Activated T-cell treated with anti-CD3 and anti-CD28 coated beads, Interleukin-2, amount 50 U/mL, for 4 hours (primary cell): ENCODE measurements around the gene RNF41. TPM values are rescaled to one million over a fixed set of nuclear protein-coding genes. Genes with fewer than 3 reads are reported as not detected.

ENCODE experiments used
- ATAC-seq, 2 donors: fragments of 200-7000 bp; cut with Tn5 transposase; one replicate each; pipeline ENCODE4 v1.10.0; 2021
- DNase-seq: peaks from one replicate; pipeline ENCODE4 v3.0.0-alpha.2; 2020
- H3K27me3 Mint-ChIP-seq: one replicate; pipeline ENCODE4 v1.8.0; 2021; ENCODE audit warnings: low read depth, mixed read lengths
- H3K36me3 Mint-ChIP-seq: one replicate; pipeline ENCODE4 v1.8.0; 2022; ENCODE audit warnings: mixed read lengths; ENCODE audit not compliant: insufficient read depth
- H3K4me1 Mint-ChIP-seq: one replicate; pipeline ENCODE4 v1.8.0; 2021; ENCODE audit warnings: low read depth, mixed read lengths
- H3K4me3 Mint-ChIP-seq: one replicate; pipeline ENCODE4 v1.8.0; 2021; ENCODE audit warnings: mild to moderate bottlenecking, moderate library complexity, mixed read lengths
- H3K9me3 Mint-ChIP-seq: one replicate; pipeline ENCODE4 v1.8.0; 2021; ENCODE audit warnings: mixed read lengths
- total RNA-seq, 3 donors: library from RNA; stranded (reverse); gene quantifications; one replicate each; pipeline ENCODE4 v1.2.1, GENCODE V29; 2021

RNF41 gene
- total RNA-seq, 3 donors from 2014 or later, result 39.3 to 45.6 (median 40.1) TPM

- Mint-ChIP-seq H3K36me3 (no peaks in the 10 kb centered on the region), H3K27me3 (no peaks in the 10 kb centered on the region), H3K4me3 (no peak overlapping the region), H3K9me3 (no peaks in the 10 kb centered on the region), H3K4me1 (no peaks in the 10 kb centered on the region)
- DNase-seq, result no peak
- ATAC-seq, result no peak
Observed at GRCh38 chr12:56231184-56231582, 9.5 kb upstream of the RNF41 start.

- Mint-ChIP-seq H3K27me3 (no peaks in the 10 kb centered on the region), H3K36me3 (no peaks in the 10 kb centered on the region), H3K4me3 (no peak overlapping the region), H3K4me1 (peaks cover under 1% of the 10 kb centered on the region), H3K9me3 (no peaks in the 10 kb centered on the region)
- ATAC-seq, result no peak
- DNase-seq, result no peak
Observed at GRCh38 chr12:56230432-56231183, 8.9 kb upstream of the RNF41 start.

GRCh38 chr12:56229916-56230431 is 8.3 kb upstream of the RNF41 start, which contains the start of gene SLC39A5:
Gene SLC39A5 (plus strand): TSS chr12:56230051. CDS start chr12:56231275, 1,224 bp downstream.
- Mint-ChIP-seq H3K4me3 (no peak within 1 kb of the TSS), H3K4me1 (peaks cover 7% of the 10 kb centered on the region), H3K9me3 (no peaks in the 10 kb centered on the region), H3K36me3 (no peaks in the 10 kb centered on the region), H3K27me3 (no peaks in the 10 kb centered on the region)
- no peak for ATAC-seq
- DNase-seq, result no peak

GRCh38 chr12:56229082-56229481 is 7.4 kb upstream of the RNF41 start:
- Mint-ChIP-seq H3K9me3 (no peaks in the 10 kb centered on the region), H3K36me3 (no peaks in the 10 kb centered on the region), H3K4me3 (no peak overlapping the region), H3K4me1 (peaks cover 10% of the 10 kb centered on the region), H3K27me3 (no peaks in the 10 kb centered on the region)
- DNase-seq (no peak), ATAC-seq (no peak)

GRCh38 chr12:56224954-56225353 is 3.2 kb upstream of the RNF41 start:
- H3K4me3 Mint-ChIP-seq, result peak overlapping the region; percentile 95
- ATAC-seq, result no peak
- no peaks in the 10 kb centered on the region for H3K9me3 Mint-ChIP-seq
- H3K4me1 Mint-ChIP-seq, result peaks cover 41% of the 10 kb centered on the region
- DNase-seq, result no peak
- no peaks in the 10 kb centered on the region for H3K27me3 Mint-ChIP-seq
- no peaks in the 10 kb centered on the region for H3K36me3 Mint-ChIP-seq

- ATAC-seq (peak; percentile 88 to 90), DNase-seq (peak; percentile 89)
- H3K9me3 Mint-ChIP-seq, result no peaks in the 10 kb centered on the region
- no peaks in the 10 kb centered on the region for H3K27me3 Mint-ChIP-seq
- no peaks in the 10 kb centered on the region for H3K36me3 Mint-ChIP-seq
- H3K4me3 Mint-ChIP-seq, result peak within 1 kb of the TSS; percentile 95
- H3K4me1 Mint-ChIP-seq, result peaks cover 41% of the 10 kb centered on the region
Observed at GRCh38 chr12:56224102-56224701, 2.5 kb upstream of the RNF41 start, which contains the start of gene NABP2. Gene NABP2 (plus strand): TSS chr12:56224342. CDS start chr12:56224857, 515 bp downstream.

GRCh38 chr12:56223571-56224101 is 1.9 kb upstream of the RNF41 start:
- Mint-ChIP-seq H3K36me3 (no peaks in the 10 kb centered on the region), H3K4me3 (peak overlapping the region; percentile 95), H3K27me3 (no peaks in the 10 kb centered on the region), H3K4me1 (peaks cover 41% of the 10 kb centered on the region), H3K9me3 (no peaks in the 10 kb centered on the region)
- no peak for ATAC-seq
- no peak for DNase-seq

GRCh38 chr12:56222531-56222895 is 791 bp upstream of the RNF41 start:
- ATAC-seq (no peak), DNase-seq (no peak)
- Mint-ChIP-seq H3K9me3 (no peaks in the 10 kb centered on the region), H3K36me3 (no peaks in the 10 kb centered on the region), H3K4me1 (peaks cover 41% of the 10 kb centered on the region), H3K27me3 (no peaks in the 10 kb centered on the region), H3K4me3 (peak overlapping the region; percentile 95)

GRCh38 chr12:56221232-56221756 is 428 bp downstream of the RNF41 start:
- H3K9me3 Mint-ChIP-seq, result no peaks in the 10 kb centered on the region
- no peak for DNase-seq
- H3K4me1 Mint-ChIP-seq, result peaks cover 44% of the 10 kb centered on the region
- H3K27me3 Mint-ChIP-seq, result no peaks in the 10 kb centered on the region
- H3K4me3 Mint-ChIP-seq, result peak overlapping the region; percentile 95
- peaks cover 3% of the 10 kb centered on the region for H3K36me3 Mint-ChIP-seq
- peak; percentile 18 to 34 for ATAC-seq

GRCh38 chr12:56220611-56221231 is 1.0 kb downstream of the RNF41 start:
- Mint-ChIP-seq H3K4me3 (peak overlapping the region; percentile 95), H3K27me3 (no peaks in the 10 kb centered on the region), H3K9me3 (no peaks in the 10 kb centered on the region), H3K36me3 (peaks cover 3% of the 10 kb centered on the region), H3K4me1 (peaks cover 44% of the 10 kb centered on the region)
- DNase-seq (no peak), ATAC-seq (no peak)

GRCh38 chr12:56219840-56220239 is 1.9 kb downstream of the RNF41 start:
- Mint-ChIP-seq H3K27me3 (no peaks in the 10 kb centered on the region), H3K4me3 (peak overlapping the region; percentile 53), H3K9me3 (no peaks in the 10 kb centered on the region), H3K36me3 (peaks cover 7% of the 10 kb centered on the region), H3K4me1 (peaks cover 38% of the 10 kb centered on the region)
- ATAC-seq, result no peak
- no peak for DNase-seq

GRCh38 chr12:56216461-56216860 is 5.3 kb downstream of the RNF41 start:
- Mint-ChIP-seq H3K4me3 (no peak overlapping the region), H3K27me3 (no peaks in the 10 kb centered on the region), H3K36me3 (peaks cover 16% of the 10 kb centered on the region), H3K9me3 (no peaks in the 10 kb centered on the region), H3K4me1 (peaks cover 12% of the 10 kb centered on the region)
- no peak for DNase-seq
- no peak for ATAC-seq

GRCh38 chr12:56213878-56214277 is 7.8 kb downstream of the RNF41 start:
- ATAC-seq, result no peak
- Mint-ChIP-seq H3K4me3 (no peak overlapping the region), H3K9me3 (no peaks in the 10 kb centered on the region), H3K27me3 (no peaks in the 10 kb centered on the region), H3K4me1 (peaks cover 4% of the 10 kb centered on the region), H3K36me3 (peaks cover 28% of the 10 kb centered on the region)
- no peak for DNase-seq

GRCh38 chr12:56212361-56212760 is 9.4 kb downstream of the RNF41 start:
- Mint-ChIP-seq H3K36me3 (peaks cover 32% of the 10 kb centered on the region), H3K27me3 (no peaks in the 10 kb centered on the region), H3K9me3 (no peaks in the 10 kb centered on the region), H3K4me1 (peaks cover 4% of the 10 kb centered on the region), H3K4me3 (no peak overlapping the region)
- DNase-seq, result no peak
- ATAC-seq, result peak; percentile 81 to 84
